Activated naive CD4-positive, alpha-beta T cell treated with anti-CD3 and anti-CD28 coated beads for 36 hours (primary cell): Measurements from ENCODE around the gene C1QTNF9. TPM values are rescaled to one million over a fixed set of nuclear protein-coding genes. Genes with fewer than 3 reads are reported as not detected.
"Not testable (repeated sequence)": the region's sequence is repeated elsewhere in the genome, so short reads cannot be mapped to it uniquely, and the experiment has no call there.

Experiments
- CTCF ChIA-PET: fragments of 350-600 bp; sonication (Branson Sonifier 250); formaldehyde crosslinking; loops from one replicate; lab custom pipeline; 2021; ENCODE audit warnings: antibody characterized with exemption; lab: Charles Lee
- DNase-seq: peaks from one replicate; pipeline ENCODE4 v3.0.0-alpha.2; 2020
- H3K27ac Mint-ChIP-seq: one replicate; pipeline ENCODE4 v1.8.0; 2021; ENCODE audit warnings: mild to moderate bottlenecking, mixed read lengths
- H3K27me3 Mint-ChIP-seq: one replicate; pipeline ENCODE4 v1.8.0; 2021; ENCODE audit warnings: low read depth, mixed read lengths
- H3K36me3 Mint-ChIP-seq: one replicate; pipeline ENCODE4 v1.8.0; 2021; ENCODE audit warnings: low read depth, mixed read lengths
- H3K4me1 Mint-ChIP-seq: one replicate; pipeline ENCODE4 v1.8.0; 2021; ENCODE audit warnings: low read depth, mixed read lengths
- H3K4me3 Mint-ChIP-seq: one replicate; pipeline ENCODE4 v1.8.0; 2021; ENCODE audit warnings: mild to moderate bottlenecking, moderate library complexity, mixed read lengths
- H3K9me3 Mint-ChIP-seq: one replicate; pipeline ENCODE4 v1.8.0; 2021; ENCODE audit warnings: mixed read lengths
- intact Hi-C: fragments of 100-400 bp; cut with micrococcal nuclease; formaldehyde crosslinking; loops from one replicate; pipeline ENCODE4 v1.15.1; 2023
- total RNA-seq, 2 experiments: library from RNA; stranded (reverse); gene quantifications; one replicate each; pipeline ENCODE4 v1.2.3, GENCODE V29; 2021

C1QTNF9 gene
- total RNA-seq, 2 experiments from 2014 or later = not detected

- CTCF ChIA-PET = interaction anchor here (1.0 kb wide), 1 partner anchor 158 kb away, joined by 3 read pairs; no protein-coding TSS in a partner anchor
- Mint-ChIP-seq H3K27me3 (no peaks in the 10 kb centered on the region), H3K27ac (no peak overlapping the region), H3K9me3 (no peaks in the 10 kb centered on the region), H3K36me3 (peaks cover 32% of the 10 kb centered on the region), H3K4me3 (no peak overlapping the region), H3K4me1 (no peaks in the 10 kb centered on the region)
- DNase-seq = no peak
- intact Hi-C loops = no loop called here
These were observed 1.9 kb upstream of the C1QTNF9 start for GRCh38 chr13:24307211-24308067.

DNA sequence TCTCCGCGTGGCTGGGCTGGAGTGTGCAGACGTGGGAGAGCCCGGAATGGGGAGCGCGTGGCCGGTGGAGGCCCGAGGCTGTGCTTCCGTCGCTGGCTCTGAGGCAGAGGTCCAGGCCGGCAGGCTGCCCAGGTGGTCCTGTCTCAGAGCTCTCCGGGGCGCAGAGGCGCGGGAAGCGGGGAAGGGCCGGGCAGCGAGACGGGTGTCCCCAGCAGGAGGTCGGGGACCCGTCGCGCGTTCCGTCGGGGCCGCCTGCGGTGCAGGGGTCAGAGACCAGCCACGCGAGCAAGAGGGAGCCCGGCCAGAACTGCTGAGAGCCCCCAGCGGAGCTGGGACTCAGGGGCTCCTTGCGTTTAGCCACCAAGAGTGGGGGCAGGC lies 1.3 kb upstream of the C1QTNF9 start:
- Mint-ChIP-seq H3K27me3 (no peaks in the 10 kb centered on the region), H3K9me3 (no peaks in the 10 kb centered on the region), H3K36me3 (peaks cover 29% of the 10 kb centered on the region), H3K4me1 (no peaks in the 10 kb centered on the region), H3K27ac (no peak overlapping the region), H3K4me3 (no peak overlapping the region)
- CTCF ChIA-PET = no interaction called here
- DNase-seq = no peak
- intact Hi-C loops = no loop called here

GRCh38 chr13:24308488-24309020 lies 826 bp upstream of the C1QTNF9 start:
- H3K4me1 Mint-ChIP-seq = no peaks in the 10 kb centered on the region
- H3K27ac Mint-ChIP-seq = no peak overlapping the region
- intact Hi-C loops = no loop called here
- peaks cover 24% of the 10 kb centered on the region for H3K36me3 Mint-ChIP-seq
- H3K27me3 Mint-ChIP-seq = no peaks in the 10 kb centered on the region
- CTCF ChIA-PET = interaction anchor here (0.6 kb wide), 1 partner anchor 251 kb away, joined by 3 read pairs; no protein-coding TSS in a partner anchor
- no peak for DNase-seq
- H3K4me3 Mint-ChIP-seq = no peak overlapping the region
- no peaks in the 10 kb centered on the region for H3K9me3 Mint-ChIP-seq

DNA sequence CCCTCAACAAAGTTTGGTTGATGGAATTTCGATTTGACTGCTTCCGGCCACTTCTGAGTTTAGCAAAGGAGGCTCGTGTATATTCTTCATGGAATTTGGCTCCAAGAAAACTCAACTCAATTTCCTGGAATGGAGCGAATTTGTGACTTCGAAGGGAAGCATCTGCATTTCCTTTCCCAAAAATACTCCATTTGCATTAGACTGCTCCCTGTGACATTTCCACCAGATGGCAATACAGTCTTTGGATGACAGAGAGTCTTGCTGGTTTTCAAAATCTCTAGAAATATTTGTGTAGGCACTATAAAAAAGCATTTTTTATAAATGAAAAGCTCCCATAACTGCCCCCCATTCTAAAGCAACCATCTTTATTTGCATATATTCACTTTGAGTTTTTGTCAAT lies 4.1 kb downstream of the C1QTNF9 start:
- Mint-ChIP-seq H3K4me3 (no peak overlapping the region), H3K27me3 (no peaks in the 10 kb centered on the region), H3K9me3 (no peaks in the 10 kb centered on the region), H3K27ac (no peak overlapping the region), H3K36me3 (no peaks in the 10 kb centered on the region), H3K4me1 (no peaks in the 10 kb centered on the region)
- no peak for DNase-seq
- CTCF ChIA-PET = no interaction called here
- intact Hi-C loops = loop anchor here (5.0 kb wide), 1 partner anchor 244 kb away; no protein-coding TSS in a partner anchor

GRCh38 chr13:24317835-24318234 lies 8.5 kb downstream of the C1QTNF9 start:
- DNase-seq, intact Hi-C loops, H3K4me3 Mint-ChIP-seq, H3K4me1 Mint-ChIP-seq, H3K27me3 Mint-ChIP-seq, H3K9me3 Mint-ChIP-seq, H3K27ac Mint-ChIP-seq, H3K36me3 Mint-ChIP-seq, CTCF ChIA-PET: not testable (repeated sequence)

DNA sequence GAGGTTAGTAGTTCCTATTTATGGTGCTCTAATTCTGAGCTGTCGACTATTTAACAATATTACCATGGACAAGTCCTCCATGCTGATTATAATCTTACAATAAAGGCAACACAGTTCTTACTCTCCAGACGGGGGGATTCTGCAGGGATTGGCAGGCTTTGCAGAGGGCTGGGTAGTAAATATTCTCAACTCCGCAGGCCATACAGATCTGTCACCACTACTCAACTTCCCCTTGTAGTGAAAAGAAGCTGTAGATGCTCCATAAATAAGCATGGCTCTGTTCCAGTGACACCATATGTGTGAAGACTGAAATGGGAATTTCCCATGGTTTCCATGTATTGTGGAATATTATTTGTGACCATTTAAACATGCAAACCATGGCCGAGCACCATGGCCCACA lies 9.5 kb downstream of the C1QTNF9 start:
- CTCF ChIA-PET, H3K27me3 Mint-ChIP-seq, H3K4me1 Mint-ChIP-seq, H3K27ac Mint-ChIP-seq, H3K4me3 Mint-ChIP-seq, DNase-seq, intact Hi-C loops, H3K9me3 Mint-ChIP-seq, H3K36me3 Mint-ChIP-seq: not testable (repeated sequence)

GRCh38 chr13:24319641-24320040 lies 10.3 kb downstream of the C1QTNF9 start:
- CTCF ChIA-PET = interaction anchor here (0.6 kb wide), 1 partner anchor 330 kb away, joined by 3 read pairs; no protein-coding TSS in a partner anchor
- H3K4me1 Mint-ChIP-seq, H3K9me3 Mint-ChIP-seq, H3K27ac Mint-ChIP-seq, H3K36me3 Mint-ChIP-seq, H3K27me3 Mint-ChIP-seq, H3K4me3 Mint-ChIP-seq, intact Hi-C loops, DNase-seq: not testable (repeated sequence)

- intact Hi-C loops, H3K4me1 Mint-ChIP-seq, CTCF ChIA-PET, DNase-seq, H3K4me3 Mint-ChIP-seq, H3K9me3 Mint-ChIP-seq, H3K36me3 Mint-ChIP-seq, H3K27ac Mint-ChIP-seq: not testable (repeated sequence)
- peaks cover 17% of the 10 kb centered on the region for H3K27me3 Mint-ChIP-seq
These were observed 12.0 kb downstream of the C1QTNF9 start for GRCh38 chr13:24321416-24321815.

DNA sequence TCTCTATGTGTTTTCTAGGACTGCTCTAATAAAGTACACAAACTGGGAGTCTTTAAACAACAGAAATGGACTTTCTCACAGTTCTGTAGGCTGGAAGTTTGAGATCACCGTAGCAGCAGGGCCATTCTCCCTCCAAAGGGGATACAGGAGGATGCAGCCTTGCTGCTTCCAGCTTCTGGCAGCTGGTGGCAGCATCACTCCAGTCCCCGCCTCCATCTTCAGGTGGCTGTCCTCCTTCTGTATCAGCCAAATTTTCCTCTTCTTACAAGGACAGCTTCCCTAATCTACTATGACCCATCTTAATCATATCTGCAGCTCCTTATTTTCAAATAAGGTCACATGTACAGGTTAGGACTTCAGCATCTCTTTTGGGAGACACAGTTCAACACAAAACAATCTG lies 13.1 kb downstream of the C1QTNF9 start:
- H3K27ac Mint-ChIP-seq, intact Hi-C loops, H3K4me1 Mint-ChIP-seq, H3K4me3 Mint-ChIP-seq, DNase-seq, H3K9me3 Mint-ChIP-seq, H3K36me3 Mint-ChIP-seq: not testable (repeated sequence)
- CTCF ChIA-PET = interaction anchor here (0.8 kb wide), 1 partner anchor 85 kb away, joined by 3 read pairs; no protein-coding TSS in a partner anchor
- peaks cover 21% of the 10 kb centered on the region for H3K27me3 Mint-ChIP-seq

- CTCF ChIA-PET = interaction anchor here (0.8 kb wide), 1 partner anchor 85 kb away, joined by 3 read pairs; no protein-coding TSS in a partner anchor
- H3K27me3 Mint-ChIP-seq = peaks cover 28% of the 10 kb centered on the region
- no peaks in the 10 kb centered on the region for H3K9me3 Mint-ChIP-seq
- no peak overlapping the region for H3K27ac Mint-ChIP-seq
- no peaks in the 10 kb centered on the region for H3K36me3 Mint-ChIP-seq
- no peak for DNase-seq
- no peaks in the 10 kb centered on the region for H3K4me1 Mint-ChIP-seq
- intact Hi-C loops = no loop called here
- H3K4me3 Mint-ChIP-seq = no peak overlapping the region
These were observed 13.8 kb downstream of the C1QTNF9 start for GRCh38 chr13:24323036-24323738.

DNA sequence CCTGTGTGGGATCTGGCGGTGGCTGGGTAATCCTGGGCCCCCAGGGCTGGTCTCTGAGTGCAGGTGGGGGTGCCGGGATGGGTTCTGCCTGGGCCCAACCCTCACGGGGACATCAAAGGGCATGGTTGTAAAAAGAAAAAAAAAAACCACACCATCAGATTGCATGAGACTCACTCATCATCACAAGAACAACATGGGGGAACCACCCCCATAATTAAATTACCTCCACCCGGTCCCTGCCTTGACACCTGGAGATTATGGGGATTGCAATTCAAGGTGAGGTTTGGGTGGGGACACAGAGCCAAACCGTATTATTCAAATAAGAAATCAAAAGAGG lies 14.3 kb downstream of the C1QTNF9 start:
- H3K27me3 Mint-ChIP-seq = peaks cover 33% of the 10 kb centered on the region
- no peak overlapping the region for H3K27ac Mint-ChIP-seq
- H3K4me1 Mint-ChIP-seq = no peaks in the 10 kb centered on the region
- DNase-seq = no peak
- no peaks in the 10 kb centered on the region for H3K36me3 Mint-ChIP-seq
- CTCF ChIA-PET = interaction anchor here (0.8 kb wide), 1 partner anchor 232 kb away, joined by 3 read pairs; no protein-coding TSS in a partner anchor
- intact Hi-C loops = no loop called here
- H3K4me3 Mint-ChIP-seq = no peak overlapping the region
- H3K9me3 Mint-ChIP-seq = no peaks in the 10 kb centered on the region

GRCh38 chr13:24327598-24327997 lies 18.2 kb downstream of the C1QTNF9 start:
- intact Hi-C loops, H3K9me3 Mint-ChIP-seq, H3K36me3 Mint-ChIP-seq, H3K4me1 Mint-ChIP-seq, DNase-seq, CTCF ChIA-PET, H3K27ac Mint-ChIP-seq, H3K4me3 Mint-ChIP-seq: not testable (repeated sequence)
- peaks cover 37% of the 10 kb centered on the region for H3K27me3 Mint-ChIP-seq
